ENCODE results near the gene DCLK2. TPM values are rescaled to one million over a fixed set of nuclear protein-coding genes. Genes with fewer than 3 reads are reported as not detected.
"Not testable (repeated sequence)": the region's sequence is repeated elsewhere in the genome, so short reads cannot be mapped to it uniquely, and the experiment has no call there.

DCLK2 gene
- total and polyA plus RNA-seq, 7 experiments from 2014 or later, result 0.06 to 0.56 (median 0.11) TPM; not detected in 4

DNA sequence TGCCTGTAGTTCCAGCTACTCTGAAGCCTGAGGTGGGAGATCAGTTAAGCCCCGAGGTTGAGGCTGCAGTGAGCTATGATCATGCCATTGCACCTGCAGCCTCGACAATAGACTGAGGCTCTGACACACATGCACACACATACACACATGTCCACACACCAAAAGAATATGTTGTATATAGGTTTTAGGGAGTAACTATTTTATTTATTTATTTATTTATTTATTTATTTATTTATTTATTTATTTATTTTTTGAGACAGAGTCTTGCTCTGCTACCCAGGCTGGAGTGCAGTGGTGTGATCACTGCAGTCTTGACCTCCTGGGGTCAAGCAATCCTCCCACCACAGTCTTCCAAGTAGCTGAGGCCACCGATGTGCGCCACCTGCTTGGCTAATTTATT is 78.3 kb downstream of the DCLK2 start:
- DNase-seq, result no peak
- Histone ChIP-seq H3K9me3 (ENCODE audit: control insufficient read depth in 2 of 3, low read length in 3 of 3) (no peaks in the 10 kb centered on the region), H3K4me3 (ENCODE audit: low read length) (no peak overlapping the region), H3K27me3 (ENCODE audit: control insufficient read depth in 2 of 2, insufficient read depth in 2 of 2, low read length in 2 of 2) (no peaks in the 10 kb centered on the region), H3K27ac (ENCODE audit: low read depth, low read length) (no peak overlapping the region), H3K4me1 (ENCODE audit: control insufficient read depth in 2 of 2, insufficient read depth in 2 of 2, low read length in 2 of 2) (no peaks in the 10 kb centered on the region), H3K36me3 (ENCODE audit: control insufficient read depth in 2 of 3, insufficient read depth in 3 of 3, low read length in 3 of 3) (no peaks in the 10 kb centered on the region)
- peaks cover 0 to 6% (median 3%) of the 10 kb centered on the region in 5 donors for H3K27me3 Mint-ChIP-seq
- POLR2A ChIA-PET, result no interaction called here
- H3K9me3 Mint-ChIP-seq, result peaks cover 0 to 2% (median 0%) of the 10 kb centered on the region in 11 donors
- intact Hi-C loops (cut with micrococcal nuclease), result no loop called here
- H3K4me1 Mint-ChIP-seq, result no peaks in the 10 kb centered on the region
- CTCF ChIA-PET, result no interaction called here
- no peaks in the 10 kb centered on the region for H3K36me3 Mint-ChIP-seq
- ATAC-seq, result no peak
- no peak overlapping the region for H3K4me3 Mint-ChIP-seq
- H3K27ac Mint-ChIP-seq, result no peak overlapping the region

GRCh38 chr4:150158041-150158440 is 79.8 kb downstream of the DCLK2 start:
- no peak for ATAC-seq
- no peak overlapping the region for H3K4me3 Mint-ChIP-seq
- H3K27me3 Mint-ChIP-seq, result peaks cover 0 to 6% (median 3%) of the 10 kb centered on the region in 5 donors
- intact Hi-C loops (cut with micrococcal nuclease), result no loop called here
- H3K36me3 ChIP-seq (ENCODE audit: control insufficient read depth in 2 of 3, insufficient read depth in 3 of 3, low read length in 3 of 3), result no peaks in the 10 kb centered on the region
- no peak overlapping the region for H3K27ac Mint-ChIP-seq
- no peaks in the 10 kb centered on the region for H3K4me1 ChIP-seq (ENCODE audit: control insufficient read depth in 2 of 2, insufficient read depth in 2 of 2, low read length in 2 of 2)
- POLR2A ChIA-PET, result no interaction called here
- H3K36me3 Mint-ChIP-seq, result no peaks in the 10 kb centered on the region
- CTCF ChIA-PET, result no interaction called here
- no peak for DNase-seq
- H3K9me3 ChIP-seq (ENCODE audit: control insufficient read depth in 2 of 3, low read length in 3 of 3), result no peaks in the 10 kb centered on the region
- no peaks in the 10 kb centered on the region for H3K4me1 Mint-ChIP-seq
- H3K27me3 ChIP-seq (ENCODE audit: control insufficient read depth in 2 of 2, insufficient read depth in 2 of 2, low read length in 2 of 2), result no peaks in the 10 kb centered on the region
- H3K9me3 Mint-ChIP-seq, result peaks cover 0 to 2% (median 0%) of the 10 kb centered on the region in 11 donors
- H3K27ac ChIP-seq (ENCODE audit: low read depth, low read length), result no peak overlapping the region
- H3K4me3 ChIP-seq (ENCODE audit: low read length), result no peak overlapping the region

- Histone ChIP-seq H3K27me3 (ENCODE audit: control insufficient read depth in 2 of 2, insufficient read depth in 2 of 2, low read length in 2 of 2) (no peaks in the 10 kb centered on the region), H3K4me1 (ENCODE audit: control insufficient read depth in 2 of 2, insufficient read depth in 2 of 2, low read length in 2 of 2) (no peaks in the 10 kb centered on the region), H3K9me3 (ENCODE audit: control insufficient read depth in 2 of 3, low read length in 3 of 3) (no peaks in the 10 kb centered on the region), H3K4me3 (ENCODE audit: low read length) (no peak overlapping the region), H3K27ac (ENCODE audit: low read depth, low read length) (no peak overlapping the region), H3K36me3 (ENCODE audit: control insufficient read depth in 2 of 3, insufficient read depth in 3 of 3, low read length in 3 of 3) (no peaks in the 10 kb centered on the region)
- peaks cover 0 to under 1% (median 0%) of the 10 kb centered on the region in 5 donors for H3K36me3 Mint-ChIP-seq
- no peak overlapping the region for H3K4me3 Mint-ChIP-seq
- H3K27me3 Mint-ChIP-seq, result peaks cover 3 to 8% (median 6%) of the 10 kb centered on the region in 5 donors
- intact Hi-C loops (cut with micrococcal nuclease), result no loop called here
- no peak overlapping the region for H3K27ac Mint-ChIP-seq
- ATAC-seq (no peak), DNase-seq (no peak)
- POLR2A ChIA-PET, result no interaction called here
- CTCF ChIA-PET, result no interaction called here
- H3K4me1 Mint-ChIP-seq, result no peaks in the 10 kb centered on the region
- peaks cover 0 to 2% (median 0%) of the 10 kb centered on the region in 11 donors for H3K9me3 Mint-ChIP-seq
Observed at GRCh38 chr4:150160473-150160872, 82.2 kb downstream of the DCLK2 start.

DNA sequence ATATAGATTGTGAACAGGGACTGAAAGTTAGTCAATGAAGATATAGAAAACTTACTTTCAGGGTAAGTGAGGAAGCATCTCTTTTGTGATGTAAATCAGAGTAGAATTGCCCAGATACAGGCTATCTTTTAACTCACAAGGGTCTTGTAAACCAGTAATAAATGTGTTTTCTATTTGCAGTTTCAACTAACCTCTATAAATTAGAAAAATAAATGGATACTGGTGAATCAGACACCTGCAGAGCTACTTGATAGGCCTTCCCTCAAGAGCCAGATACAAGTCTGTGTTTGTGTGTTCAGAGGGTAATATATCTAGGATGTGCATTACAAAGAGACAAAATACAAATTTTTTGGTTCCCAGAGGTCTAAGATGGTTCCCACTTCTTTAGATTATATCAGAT is 82.9 kb downstream of the DCLK2 start:
- Mint-ChIP-seq H3K9me3 (peaks cover 0 to 4% (median 0%) of the 10 kb centered on the region in 11 donors), H3K36me3 (peaks cover 0 to 3% (median 0%) of the 10 kb centered on the region in 5 donors), H3K4me1 (no peaks in the 10 kb centered on the region), H3K27ac (no peak overlapping the region), H3K27me3 (peaks cover 0 to 11% (median 4%) of the 10 kb centered on the region in 5 donors), H3K4me3 (no peak overlapping the region)
- Histone ChIP-seq H3K36me3 (ENCODE audit: control insufficient read depth in 2 of 3, insufficient read depth in 3 of 3, low read length in 3 of 3) (no peaks in the 10 kb centered on the region), H3K4me1 (ENCODE audit: control insufficient read depth in 2 of 2, insufficient read depth in 2 of 2, low read length in 2 of 2) (no peaks in the 10 kb centered on the region), H3K4me3 (ENCODE audit: low read length) (no peak overlapping the region), H3K27me3 (ENCODE audit: control insufficient read depth in 2 of 2, insufficient read depth in 2 of 2, low read length in 2 of 2) (no peaks in the 10 kb centered on the region), H3K9me3 (ENCODE audit: control insufficient read depth in 2 of 3, low read length in 3 of 3) (no peaks in the 10 kb centered on the region), H3K27ac (ENCODE audit: low read depth, low read length) (no peak overlapping the region)
- ChIA-PET CTCF (no interaction called here), POLR2A (no interaction called here)
- DNase-seq (no peak), ATAC-seq (no peak)
- intact Hi-C loops (cut with micrococcal nuclease), result no loop called here

- not testable (repeated sequence) for H3K4me3 Mint-ChIP-seq, ATAC-seq, H3K36me3 Mint-ChIP-seq
Observed at GRCh38 chr4:150162020-150162419, 83.8 kb downstream of the DCLK2 start.

DNA sequence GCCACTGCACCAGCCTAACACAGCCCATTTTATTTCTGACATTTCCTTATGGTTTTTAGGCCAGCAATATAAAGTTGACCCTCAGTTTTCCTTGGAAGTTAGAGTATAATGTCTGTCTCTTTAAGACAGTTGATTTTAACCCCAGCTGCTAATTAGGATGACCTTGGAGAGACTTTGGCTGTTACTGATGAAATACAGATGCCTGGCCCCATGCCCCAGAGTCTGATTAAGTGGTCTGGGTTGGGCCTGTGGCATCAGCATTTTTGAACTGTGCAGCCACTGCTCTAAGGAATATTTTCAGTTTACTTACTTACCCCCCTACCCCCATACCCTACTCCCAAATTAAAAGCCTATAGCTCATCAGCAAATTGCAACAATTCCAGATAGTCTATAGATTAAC is 85.8 kb downstream of the DCLK2 start:
- CTCF ChIA-PET, result interaction anchor here (0.5 kb wide), 1 partner anchor 665 kb away, joined by 3 read pairs; no protein-coding TSS in a partner anchor
- ATAC-seq (no peak), DNase-seq (no peak)
- H3K27ac ChIP-seq (ENCODE audit: low read depth, low read length), result no peak overlapping the region
- no peaks in the 10 kb centered on the region for H3K9me3 ChIP-seq (ENCODE audit: control insufficient read depth in 2 of 3, low read length in 3 of 3)
- intact Hi-C loops (cut with micrococcal nuclease), result no loop called here
- peaks cover 0 to 4% (median 0%) of the 10 kb centered on the region in 11 donors for H3K9me3 Mint-ChIP-seq
- H3K4me1 Mint-ChIP-seq, result no peaks in the 10 kb centered on the region
- H3K36me3 Mint-ChIP-seq, result peaks cover 0 to 3% (median 0%) of the 10 kb centered on the region in 5 donors
- no peaks in the 10 kb centered on the region for H3K36me3 ChIP-seq (ENCODE audit: control insufficient read depth in 2 of 3, insufficient read depth in 3 of 3, low read length in 3 of 3)
- H3K27me3 Mint-ChIP-seq, result peaks cover 0 to 15% (median 11%) of the 10 kb centered on the region in 5 donors
- no peaks in the 10 kb centered on the region for H3K27me3 ChIP-seq (ENCODE audit: control insufficient read depth in 2 of 2, insufficient read depth in 2 of 2, low read length in 2 of 2)
- no peak overlapping the region for H3K27ac Mint-ChIP-seq
- H3K4me3 ChIP-seq (ENCODE audit: low read length), result no peak overlapping the region
- POLR2A ChIA-PET, result no interaction called here
- H3K4me3 Mint-ChIP-seq, result no peak overlapping the region
- H3K4me1 ChIP-seq (ENCODE audit: control insufficient read depth in 2 of 2, insufficient read depth in 2 of 2, low read length in 2 of 2), result no peaks in the 10 kb centered on the region

More at GRCh38 chr4:150162020-150162419, 83.8 kb downstream of the DCLK2 start:
- H3K36me3 ChIP-seq (ENCODE audit: control insufficient read depth in 2 of 3, insufficient read depth in 3 of 3, low read length in 3 of 3); H3K27ac Mint-ChIP-seq; H3K27ac ChIP-seq (ENCODE audit: low read depth, low read length); H3K9me3 Mint-ChIP-seq; H3K4me1 ChIP-seq (ENCODE audit: control insufficient read depth in 2 of 2, insufficient read depth in 2 of 2, low read length in 2 of 2); H3K4me1 Mint-ChIP-seq; POLR2A ChIA-PET; H3K9me3 ChIP-seq (ENCODE audit: control insufficient read depth in 2 of 3, low read length in 3 of 3); intact Hi-C loops (cut with micrococcal nuclease); DNase-seq; H3K4me3 ChIP-seq (ENCODE audit: low read length); CTCF ChIA-PET; H3K27me3 ChIP-seq (ENCODE audit: control insufficient read depth in 2 of 2, insufficient read depth in 2 of 2, low read length in 2 of 2): not testable (repeated sequence)
- peaks cover 0 to 11% (median 4%) of the 10 kb centered on the region in 5 donors for H3K27me3 Mint-ChIP-seq

DNA sequence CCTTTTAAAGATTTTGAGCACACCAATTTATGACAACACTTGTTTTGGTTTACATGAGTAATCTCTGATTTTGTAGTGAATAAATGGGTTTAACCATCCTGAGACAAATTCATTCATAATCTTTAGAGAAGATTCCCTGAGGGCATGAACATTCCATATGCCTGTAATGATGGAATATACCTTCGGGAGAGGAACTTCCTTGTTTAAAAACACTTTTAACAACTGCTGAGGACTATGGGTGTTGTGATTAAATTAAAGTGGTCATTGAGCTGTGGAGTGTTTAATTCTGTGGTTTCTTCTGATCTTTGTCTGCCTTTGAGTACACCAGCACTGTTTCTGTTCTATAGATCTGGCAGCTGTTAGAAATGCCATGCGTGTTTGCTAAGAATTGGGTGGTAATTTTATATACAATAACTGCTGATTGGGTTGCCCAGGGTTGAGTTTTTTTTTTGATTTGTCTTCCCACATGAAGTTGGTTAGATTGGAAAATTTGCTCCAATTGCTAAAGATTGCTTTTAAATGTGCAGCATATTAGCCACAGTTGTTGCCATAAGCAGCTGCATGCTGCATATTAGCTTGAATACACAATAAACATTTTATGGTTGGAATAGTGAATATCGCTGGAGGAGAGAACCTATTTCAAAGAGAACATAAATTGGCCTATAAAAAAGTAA is 86.8 kb downstream of the DCLK2 start:
- intact Hi-C loops (cut with micrococcal nuclease), result no loop called here
- no peak overlapping the region for H3K4me3 Mint-ChIP-seq
- H3K36me3 ChIP-seq (ENCODE audit: control insufficient read depth in 2 of 3, insufficient read depth in 3 of 3, low read length in 3 of 3), result no peaks in the 10 kb centered on the region

More for the DNA sequence above, 86.8 kb downstream of the DCLK2 start:
- H3K9me3 Mint-ChIP-seq, result peaks cover 0 to 4% (median 0%) of the 10 kb centered on the region in 11 donors
- H3K36me3 Mint-ChIP-seq, result peaks cover 0 to 3% (median 0%) of the 10 kb centered on the region in 5 donors
- no peak for ATAC-seq
- ChIA-PET CTCF (no interaction called here), POLR2A (no interaction called here)
- H3K4me1 Mint-ChIP-seq, result no peaks in the 10 kb centered on the region
- DNase-seq, result no peak
- Histone ChIP-seq H3K27me3 (ENCODE audit: control insufficient read depth in 2 of 2, insufficient read depth in 2 of 2, low read length in 2 of 2) (no peaks in the 10 kb centered on the region), H3K4me3 (ENCODE audit: low read length) (no peak overlapping the region), H3K27ac (ENCODE audit: low read depth, low read length) (no peak overlapping the region), H3K4me1 (ENCODE audit: control insufficient read depth in 2 of 2, insufficient read depth in 2 of 2, low read length in 2 of 2) (no peaks in the 10 kb centered on the region), H3K9me3 (ENCODE audit: control insufficient read depth in 2 of 3, low read length in 3 of 3) (no peaks in the 10 kb centered on the region)
- H3K27me3 Mint-ChIP-seq, result peaks cover 0 to 15% (median 11%) of the 10 kb centered on the region in 5 donors
- no peak overlapping the region for H3K27ac Mint-ChIP-seq
